A204.1 (cell line): ENCODE data around the gene NDUFS3.

Source experiments
- FAIRE-seq: peaks from 2 replicates; lab custom pipeline; 2012; peaks lifted over from hg19 to GRCh38; lab: Jason Lieb, UNC

Gene NDUFS3

GRCh38 chr11:47591764-47592163 lies 12.9 kb downstream of the NDUFS3 start:
- no peak for FAIRE-seq

GRCh38 chr11:47592251-47592650 lies 13.4 kb downstream of the NDUFS3 start:
- no peak for FAIRE-seq

- FAIRE-seq = no peak
Observed at GRCh38 chr11:47592970-47593369, 14.1 kb downstream of the NDUFS3 start.

- no peak for FAIRE-seq
Observed at GRCh38 chr11:47593492-47593933, 14.6 kb downstream of the NDUFS3 start.

- no peak for FAIRE-seq
Observed at GRCh38 chr11:47593934-47594855, 15.3 kb downstream of the NDUFS3 start, which contains the start of gene C1QTNF4. TSS of gene C1QTNF4 (minus strand) at chr11:47594411. CDS start at chr11:47590810, 3,601 bp downstream.

DNA sequence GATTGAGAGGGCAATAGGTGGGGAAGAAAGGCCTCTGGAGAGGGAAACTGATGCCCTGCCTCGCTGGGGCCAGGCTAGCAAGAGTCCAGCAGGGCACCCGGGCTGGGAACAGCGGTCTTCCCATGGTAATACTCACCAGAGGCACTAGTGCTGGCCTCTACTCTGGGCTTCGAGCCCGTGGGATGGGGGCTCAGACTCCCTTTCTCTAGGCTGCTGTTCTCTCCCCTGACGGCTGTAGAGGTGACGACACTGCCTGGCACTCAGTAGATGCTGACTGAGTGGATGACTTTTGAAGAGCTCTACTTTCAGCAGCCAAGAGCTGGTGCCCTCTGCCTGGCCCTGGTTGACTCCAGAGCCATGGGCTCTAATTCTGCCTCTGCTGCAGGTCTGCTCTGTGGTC lies 16.2 kb downstream of the NDUFS3 start:
- no peak for FAIRE-seq

DNA sequence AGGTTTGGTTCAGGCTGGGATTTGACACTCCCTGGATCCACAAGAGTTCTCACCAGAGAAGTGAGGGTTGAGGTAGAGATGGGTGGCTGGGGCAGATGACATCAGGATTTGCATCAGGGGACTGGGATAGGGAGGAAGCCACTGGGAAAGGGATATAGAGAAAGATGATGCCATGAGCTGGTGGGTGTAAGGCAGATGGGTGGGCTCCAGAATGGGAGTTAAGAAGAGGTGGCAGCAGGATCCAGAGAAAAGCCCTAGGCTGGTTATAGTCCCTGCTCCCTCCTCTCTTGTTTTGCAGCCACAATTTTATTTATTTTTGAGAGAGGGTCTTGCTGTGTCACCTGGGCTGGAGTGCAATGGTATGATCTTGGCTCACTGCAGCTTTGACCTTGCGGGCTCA lies 17.1 kb downstream of the NDUFS3 start:
- FAIRE-seq = no peak

DNA sequence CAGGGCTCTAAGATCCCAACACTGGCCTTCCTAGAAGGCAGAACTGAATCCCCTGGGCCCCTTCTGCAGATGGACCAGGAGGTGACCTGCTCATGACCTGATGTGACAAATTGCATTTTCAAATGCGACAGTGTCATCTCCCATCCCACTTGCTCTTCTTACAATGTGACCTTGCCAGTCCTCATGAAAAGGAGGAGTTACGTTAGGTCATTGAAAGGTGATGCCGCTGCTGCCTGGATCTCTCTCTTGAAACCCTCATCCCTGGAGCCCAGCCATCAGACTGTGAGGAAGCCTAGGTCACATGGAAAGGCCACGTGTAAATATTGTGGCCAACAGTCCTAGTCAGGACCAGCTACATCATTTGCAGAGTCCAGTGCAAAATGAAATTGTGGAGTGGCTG lies 21.0 kb downstream of the NDUFS3 start:
- FAIRE-seq = no peak

- FAIRE-seq = no peak
Observed at GRCh38 chr11:47603295-47603694, 24.4 kb downstream of the NDUFS3 start.

GRCh38 chr11:47605921-47606320 lies 27.0 kb downstream of the NDUFS3 start:
- FAIRE-seq = no peak

DNA sequence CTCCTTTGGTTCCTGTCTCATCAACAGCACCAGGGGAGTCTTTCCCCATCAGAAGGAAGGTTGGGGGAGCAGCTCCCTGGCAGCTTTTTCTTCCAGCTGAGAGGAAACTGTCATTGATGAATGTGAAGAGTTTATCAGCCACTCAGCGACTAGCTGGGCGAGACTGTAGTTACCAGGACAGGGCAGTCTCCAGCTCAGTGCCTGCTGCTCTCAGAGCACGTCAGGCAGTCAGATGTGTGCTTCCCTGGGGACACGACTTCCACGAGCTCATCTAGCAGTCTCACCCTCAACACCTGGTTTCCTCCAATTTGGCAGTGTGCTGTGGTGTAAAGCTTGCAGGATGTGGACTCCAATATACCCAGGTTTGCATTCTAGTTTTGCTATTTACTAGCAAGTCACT lies 27.9 kb downstream of the NDUFS3 start:
- FAIRE-seq = no peak

DNA sequence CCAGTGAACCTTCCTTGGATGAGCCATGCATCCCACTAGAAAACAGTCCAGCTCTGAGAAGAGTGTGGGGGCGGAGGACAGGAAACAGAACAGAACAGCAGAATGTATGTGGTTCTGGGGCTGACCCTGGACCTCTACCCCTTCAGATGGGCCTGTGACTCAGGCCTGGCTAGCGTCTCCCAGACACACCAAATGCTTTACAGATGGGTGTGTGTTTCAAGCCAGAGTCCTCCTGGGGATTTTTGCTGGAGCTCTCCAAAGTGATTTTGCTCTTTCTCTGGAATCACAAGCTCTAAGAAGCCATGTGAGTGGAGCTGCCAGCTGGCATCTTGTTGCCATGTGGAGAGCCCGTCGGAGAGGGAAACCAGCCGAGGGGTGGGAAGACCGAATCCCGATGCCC lies 28.5 kb downstream of the NDUFS3 start:
- FAIRE-seq = no peak

GRCh38 chr11:47609675-47610074 lies 30.8 kb downstream of the NDUFS3 start:
- FAIRE-seq = no peak

GRCh38 chr11:47611348-47611794 lies 32.5 kb downstream of the NDUFS3 start:
- FAIRE-seq = no peak

- FAIRE-seq = no peak
Observed at GRCh38 chr11:47615249-47615648, 36.4 kb downstream of the NDUFS3 start.

GRCh38 chr11:47616726-47617416 lies 38.0 kb downstream of the NDUFS3 start:
- no peak for FAIRE-seq

GRCh38 chr11:47617417-47617809 lies 38.5 kb downstream of the NDUFS3 start:
- no peak for FAIRE-seq

GRCh38 chr11:47620836-47621378 lies 42.0 kb downstream of the NDUFS3 start:
- no peak for FAIRE-seq

DNA sequence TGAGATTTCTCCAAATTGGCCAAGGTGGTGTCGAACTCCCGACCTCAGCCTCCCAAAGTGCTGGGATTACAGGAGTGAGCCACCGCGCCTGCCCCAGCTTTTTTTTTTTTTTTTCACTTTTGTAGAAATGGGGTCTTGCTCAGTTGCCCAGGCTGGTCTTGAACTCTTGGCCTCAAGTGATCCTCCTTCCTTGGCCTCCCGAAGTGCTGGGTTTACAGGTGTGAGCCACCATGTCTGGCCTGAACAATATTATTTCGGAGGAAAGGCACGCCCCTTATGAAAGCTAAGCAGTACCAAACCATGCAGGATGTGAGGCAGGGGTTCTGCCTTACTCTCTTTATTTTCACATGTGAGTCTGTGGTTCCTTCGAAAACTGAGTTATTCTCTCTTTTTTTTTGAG lies 47.4 kb downstream of the NDUFS3 start:
- FAIRE-seq = no peak

GRCh38 chr11:47628026-47628425 lies 49.2 kb downstream of the NDUFS3 start:
- FAIRE-seq = no peak

GRCh38 chr11:47631473-47631872 lies 52.6 kb downstream of the NDUFS3 start:
- no peak for FAIRE-seq
